ENCODE measurements around the gene PKNOX2.

PKNOX2 gene

DNA sequence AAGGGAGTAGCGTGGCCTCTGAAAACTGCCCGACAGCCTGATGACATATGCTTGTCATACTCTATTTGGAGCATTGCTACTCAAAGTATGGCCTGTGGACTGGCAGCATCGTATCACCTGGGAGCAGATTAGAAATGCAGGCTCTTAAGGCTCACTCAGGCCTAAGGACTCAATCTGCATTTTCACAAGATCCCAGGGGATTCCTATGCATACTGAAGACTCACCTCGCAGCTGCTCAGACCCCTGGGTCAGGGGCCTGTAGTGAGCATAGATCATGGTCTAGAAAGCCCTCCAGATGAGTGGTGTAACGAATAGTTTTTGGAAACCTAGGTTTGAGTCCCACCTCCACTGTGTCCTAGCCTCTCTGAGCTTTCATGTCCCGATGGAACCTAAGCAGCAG, 205.3 kb downstream of the PKNOX2 start:
- no peak for DNase-seq

DNA sequence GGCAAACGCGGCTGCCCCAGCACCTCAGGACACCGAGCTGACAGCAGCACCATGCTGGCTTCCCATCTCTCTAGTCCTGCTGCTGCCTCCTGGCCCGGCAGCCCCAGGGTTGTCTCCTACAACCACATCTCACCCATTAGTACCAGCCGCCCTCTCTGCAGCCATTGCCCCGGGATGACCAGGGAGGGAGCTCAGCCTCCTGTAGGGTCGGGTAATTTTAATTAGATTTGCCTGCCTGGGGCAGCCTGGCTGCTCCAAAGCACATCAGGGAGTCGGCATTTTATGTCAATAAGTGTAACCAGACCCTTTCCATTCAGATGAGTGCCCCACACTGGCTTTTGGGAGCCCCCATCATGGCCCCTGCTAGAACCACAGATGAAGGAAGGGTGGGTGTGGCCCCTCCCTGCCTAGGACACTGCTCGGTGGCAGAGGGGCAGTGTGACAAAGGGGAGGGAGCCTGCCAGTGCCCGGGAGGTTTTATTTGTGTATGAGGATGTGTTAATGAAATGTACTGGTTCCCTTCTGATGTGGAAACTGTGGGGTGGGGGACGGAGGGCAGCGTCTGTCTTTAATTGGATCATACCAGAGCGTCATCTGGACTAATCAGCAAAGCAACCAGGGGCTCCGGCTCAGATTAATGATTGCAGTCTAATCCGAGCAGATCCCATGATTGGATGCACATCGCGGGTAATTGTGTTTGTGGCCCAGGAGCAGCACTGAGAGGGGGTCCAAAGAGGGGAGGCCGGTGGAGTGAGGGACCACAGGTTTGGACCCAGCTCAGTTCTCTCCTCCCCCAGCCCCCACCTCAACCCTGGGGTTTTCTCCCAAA, 206.2 kb downstream of the PKNOX2 start:
- no peak for DNase-seq

DNA sequence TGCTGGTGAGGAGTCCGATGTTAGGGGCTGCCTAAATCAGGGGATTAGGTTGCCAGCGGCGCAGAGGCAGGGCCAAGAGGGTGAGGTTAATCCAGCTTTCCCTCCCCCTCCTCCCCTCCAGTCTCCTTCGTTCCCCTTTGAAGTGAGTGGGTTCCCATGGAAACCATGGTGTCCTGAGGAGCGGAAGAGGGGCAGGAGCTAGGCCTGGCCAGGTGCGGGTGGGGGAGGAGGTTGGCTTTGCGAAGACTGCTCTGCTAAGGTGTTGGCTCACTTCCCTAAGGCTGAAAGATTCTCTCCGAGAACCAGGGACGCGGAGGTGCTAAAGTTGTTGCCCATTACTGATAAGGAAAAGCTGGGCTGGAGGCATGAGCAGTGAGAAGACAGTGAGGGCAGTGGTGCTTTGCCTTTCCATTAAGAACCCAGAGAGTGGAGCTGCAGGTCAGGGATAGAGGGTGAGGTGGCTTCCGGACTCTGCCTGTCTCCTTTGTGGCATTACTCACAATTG, 206.9 kb downstream of the PKNOX2 start:
- no peak for DNase-seq

DNA sequence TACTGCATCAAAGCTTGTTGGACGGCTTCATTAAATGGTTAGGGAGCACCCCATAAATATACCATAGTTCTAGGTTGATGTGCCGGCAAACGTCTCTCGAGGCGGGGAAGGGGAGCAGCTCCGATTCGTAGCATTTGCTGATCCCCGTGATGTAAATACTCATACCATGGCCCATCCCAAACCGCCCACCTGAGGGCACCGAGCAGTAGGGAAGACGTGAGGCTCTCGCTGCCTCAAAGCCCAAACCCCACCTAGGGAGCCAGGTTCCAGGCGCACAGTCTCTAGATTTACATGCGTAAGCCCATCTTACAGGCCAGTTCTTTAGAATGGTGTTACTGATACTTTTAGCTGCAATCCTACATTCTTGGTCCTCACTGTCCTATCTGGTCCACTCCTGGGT, 207.5 kb downstream of the PKNOX2 start:
- DNase-seq: no peak

DNA sequence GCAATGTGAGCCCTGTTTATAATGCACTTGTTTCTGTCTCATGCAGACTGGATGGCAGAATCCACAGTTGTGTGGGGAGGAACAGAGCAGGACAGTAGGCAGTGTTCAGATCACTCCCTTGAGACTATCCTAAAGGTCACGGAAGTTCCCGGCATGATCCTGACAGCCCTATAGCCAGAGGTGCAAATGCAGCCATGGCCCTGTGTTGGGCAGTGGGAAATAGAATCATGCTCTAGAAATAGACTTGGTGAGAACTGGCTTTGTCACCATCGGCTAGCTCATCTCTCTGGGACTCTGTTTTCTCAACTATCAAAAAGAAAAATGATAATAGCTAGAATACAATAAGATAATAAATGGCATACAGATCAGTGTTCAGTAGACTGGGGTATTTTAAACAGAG, 208.4 kb downstream of the PKNOX2 start:
- DNase-seq: no peak

DNA sequence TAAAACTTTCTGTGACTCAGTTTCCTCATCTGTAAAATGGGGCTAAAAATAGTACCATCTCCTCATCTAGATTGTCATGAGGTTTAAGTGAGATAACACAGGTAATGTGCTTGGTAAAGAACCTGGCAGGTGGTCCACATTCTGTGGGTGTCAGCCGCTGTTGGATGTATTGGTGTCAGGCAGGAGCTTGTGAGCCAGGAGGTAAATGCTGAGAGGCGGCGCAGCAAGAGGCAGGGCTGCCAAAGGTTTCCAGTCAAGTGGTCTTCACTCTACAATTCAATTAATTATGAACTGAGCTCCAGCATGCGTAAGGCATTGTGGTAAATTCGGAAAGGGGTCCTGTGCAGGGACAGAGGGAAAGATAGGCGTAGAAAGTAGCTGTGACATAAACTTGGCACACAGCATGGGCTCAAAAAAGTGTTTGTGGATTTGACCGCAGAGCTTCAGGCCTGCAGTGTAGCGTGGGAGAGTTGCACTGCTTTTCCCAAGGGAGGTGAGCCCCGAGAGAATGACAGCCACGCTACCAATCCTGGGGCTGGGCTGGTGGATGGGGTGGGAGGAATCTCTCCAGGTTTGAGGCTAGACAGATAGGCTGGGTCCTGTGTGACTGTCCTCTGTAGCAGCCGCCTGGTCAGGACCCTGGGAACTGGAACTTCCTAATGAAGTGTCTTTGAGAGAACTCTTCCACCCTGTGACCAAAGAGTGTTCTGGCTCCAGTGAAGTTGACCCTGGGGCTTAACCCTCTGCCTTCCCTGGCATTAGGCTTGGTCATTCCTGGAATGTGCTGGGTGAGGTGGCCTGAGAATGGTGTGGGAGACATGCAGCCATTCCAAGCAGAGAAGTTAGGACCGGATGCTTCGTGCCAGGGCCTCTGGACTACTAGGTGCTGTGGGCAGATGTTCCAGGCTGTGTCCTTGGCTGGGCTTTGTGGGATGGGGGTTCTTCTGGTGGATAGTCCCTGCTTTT, 209.2 kb downstream of the PKNOX2 start:
- DNase-seq: no peak

DNA sequence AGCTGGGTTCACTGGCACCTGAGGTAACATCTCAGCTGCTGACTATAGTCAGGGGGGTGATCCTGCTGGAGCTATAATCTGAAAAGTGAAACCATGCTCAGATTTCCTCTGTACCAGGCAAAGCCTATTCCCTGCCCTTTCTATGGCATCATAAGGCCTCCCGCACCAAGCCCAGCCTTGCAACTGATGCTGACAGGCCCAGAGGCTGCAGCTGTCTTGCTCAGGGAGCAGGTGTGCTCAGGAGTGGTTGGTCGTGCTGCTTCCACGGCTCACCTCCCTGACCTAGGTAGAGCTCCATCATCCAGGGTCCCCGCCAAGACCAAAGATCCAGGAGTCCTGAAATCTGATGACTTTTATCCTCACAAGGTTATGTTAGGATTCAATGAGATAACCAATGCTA, 209.8 kb downstream of the PKNOX2 start:
- no peak for DNase-seq

DNA sequence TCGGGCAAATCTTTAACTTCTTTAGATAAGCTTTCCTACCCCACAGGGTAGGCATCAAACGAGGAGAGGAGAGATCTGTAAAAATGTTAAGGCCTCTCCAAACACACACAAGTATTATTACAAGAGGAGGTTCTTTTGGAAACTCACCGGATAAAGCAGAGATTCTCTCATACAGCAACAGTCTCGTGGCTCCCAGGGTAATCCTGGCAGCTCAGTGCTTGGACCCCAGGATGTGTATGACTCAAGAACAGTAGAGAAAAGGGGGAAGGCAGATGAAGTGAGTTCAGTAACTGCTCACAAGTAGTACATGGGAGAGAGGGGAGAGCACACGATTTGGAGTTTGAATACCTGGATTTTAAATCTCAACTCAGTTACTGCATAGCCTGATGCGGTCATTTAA, 210.6 kb downstream of the PKNOX2 start:
- DNase-seq: no peak

DNA sequence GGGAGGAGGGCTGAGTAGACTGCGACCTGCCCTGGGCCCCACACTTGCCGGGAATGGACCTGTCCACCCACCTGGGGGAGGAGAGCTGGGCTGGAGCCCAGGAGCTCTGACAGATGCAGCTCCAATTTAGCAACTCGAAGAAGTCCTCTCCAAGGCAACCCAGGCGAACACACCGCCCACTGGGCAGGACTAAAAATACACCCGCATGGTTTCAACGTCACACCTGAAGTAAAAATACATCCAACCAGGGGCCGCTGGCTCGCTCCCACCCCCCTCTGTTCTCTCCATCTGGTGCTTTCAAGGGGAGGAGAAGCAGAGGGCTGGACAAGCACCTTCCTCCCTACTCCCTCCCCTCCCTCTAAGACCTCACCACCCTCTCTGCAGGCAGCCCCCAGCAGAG, 211.6 kb downstream of the PKNOX2 start:
- no peak for DNase-seq

DNA sequence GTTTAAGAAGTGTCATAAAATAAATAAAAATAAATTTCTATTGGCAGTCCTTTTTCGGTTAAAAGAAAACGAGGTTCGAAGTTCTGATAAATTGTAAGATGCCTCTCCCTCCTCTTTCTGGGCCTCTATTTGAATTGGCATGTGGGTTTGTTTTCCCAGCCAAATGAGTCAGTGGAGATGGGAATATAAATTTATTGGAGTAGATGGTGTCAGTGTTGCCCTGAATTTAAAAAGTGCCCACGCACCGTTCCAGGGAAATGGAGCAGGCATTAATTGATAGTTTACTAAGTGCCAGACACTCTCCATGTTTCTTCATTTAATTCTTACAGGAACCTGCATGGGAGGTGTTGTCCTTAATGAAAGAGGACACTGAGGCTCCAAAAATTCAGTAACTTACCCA, 212.3 kb downstream of the PKNOX2 start:
- DNase-seq: no peak

DNA sequence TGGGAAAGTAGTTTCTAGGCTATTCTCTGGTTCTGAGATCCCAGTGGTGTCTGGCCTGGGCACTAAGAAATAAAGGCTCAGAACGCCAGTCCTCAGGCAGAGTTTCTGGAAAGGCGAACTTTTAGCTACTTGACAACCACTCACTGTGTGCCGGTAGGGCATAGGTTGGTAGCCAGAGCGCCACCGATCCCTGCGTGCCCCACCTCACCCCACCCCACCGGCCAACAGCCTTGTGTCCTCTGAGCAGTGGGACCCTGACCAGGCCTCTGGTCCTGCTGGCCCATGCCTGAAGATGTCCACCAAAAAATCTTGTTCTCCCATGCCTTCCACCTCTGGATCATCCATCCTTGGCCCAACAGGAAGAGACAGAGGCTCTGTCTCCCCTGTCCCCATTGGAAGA, 213.5 kb downstream of the PKNOX2 start:
- no peak for DNase-seq

DNA sequence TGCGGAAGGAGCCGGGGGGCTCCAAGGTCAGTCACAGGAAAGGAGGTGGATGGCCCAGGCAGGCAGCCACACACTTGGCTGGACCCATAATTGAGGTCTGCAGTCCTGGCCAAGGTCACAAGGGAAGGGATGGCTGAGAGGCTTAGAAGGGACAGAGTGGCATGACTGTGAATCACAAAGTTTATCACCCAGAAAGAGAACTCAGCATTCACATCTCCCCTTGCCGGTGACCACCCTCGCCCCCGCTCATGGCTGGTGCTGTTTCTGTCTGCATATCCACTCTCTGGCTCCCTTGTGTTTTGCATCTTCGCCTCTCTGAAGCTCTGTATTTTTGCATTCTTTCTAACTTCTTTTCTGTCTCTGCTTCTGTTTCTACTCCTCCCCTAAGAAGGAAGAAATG, 214.0 kb downstream of the PKNOX2 start:
- no peak for DNase-seq

DNA sequence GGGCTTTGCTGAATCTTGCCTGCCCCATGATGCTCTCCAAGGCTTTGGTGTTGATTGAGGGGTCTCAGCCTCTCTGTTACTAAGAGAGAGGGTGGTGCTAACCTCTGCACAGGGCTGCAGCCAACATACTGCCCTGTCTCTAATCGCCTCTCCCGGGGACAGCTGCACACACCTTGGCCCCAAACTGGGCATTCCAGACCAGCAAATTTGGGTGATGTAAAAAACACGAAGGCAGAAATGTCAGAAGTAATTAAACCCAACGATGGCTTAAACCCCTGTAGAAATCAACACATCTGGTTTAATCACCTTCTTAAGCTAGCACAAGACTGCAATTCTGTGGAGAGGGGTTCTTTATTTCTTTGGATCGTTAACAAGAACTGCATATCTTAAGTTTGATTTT, 215.0 kb downstream of the PKNOX2 start:
- DNase-seq: no peak

DNA sequence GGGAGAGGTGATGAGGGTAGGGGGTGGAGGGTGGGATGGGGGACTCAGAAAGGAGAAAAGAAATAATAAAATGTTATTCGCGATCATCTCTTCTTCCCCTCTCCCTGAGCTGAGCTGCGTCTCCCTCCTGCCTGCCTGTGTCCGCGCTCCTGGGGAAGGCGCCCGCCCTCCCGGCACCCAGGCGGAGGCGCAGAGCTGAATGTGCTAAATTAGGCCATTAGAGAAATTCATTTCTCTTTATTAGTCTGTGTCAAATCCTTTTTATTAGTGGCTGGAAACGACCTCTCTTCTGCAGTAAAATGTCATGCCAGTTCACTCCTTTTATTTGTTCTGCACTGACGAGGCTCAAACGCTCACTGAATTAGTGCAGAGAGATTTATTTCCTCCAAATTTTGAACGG, 215.4 kb downstream of the PKNOX2 start:
- no peak for DNase-seq

DNA sequence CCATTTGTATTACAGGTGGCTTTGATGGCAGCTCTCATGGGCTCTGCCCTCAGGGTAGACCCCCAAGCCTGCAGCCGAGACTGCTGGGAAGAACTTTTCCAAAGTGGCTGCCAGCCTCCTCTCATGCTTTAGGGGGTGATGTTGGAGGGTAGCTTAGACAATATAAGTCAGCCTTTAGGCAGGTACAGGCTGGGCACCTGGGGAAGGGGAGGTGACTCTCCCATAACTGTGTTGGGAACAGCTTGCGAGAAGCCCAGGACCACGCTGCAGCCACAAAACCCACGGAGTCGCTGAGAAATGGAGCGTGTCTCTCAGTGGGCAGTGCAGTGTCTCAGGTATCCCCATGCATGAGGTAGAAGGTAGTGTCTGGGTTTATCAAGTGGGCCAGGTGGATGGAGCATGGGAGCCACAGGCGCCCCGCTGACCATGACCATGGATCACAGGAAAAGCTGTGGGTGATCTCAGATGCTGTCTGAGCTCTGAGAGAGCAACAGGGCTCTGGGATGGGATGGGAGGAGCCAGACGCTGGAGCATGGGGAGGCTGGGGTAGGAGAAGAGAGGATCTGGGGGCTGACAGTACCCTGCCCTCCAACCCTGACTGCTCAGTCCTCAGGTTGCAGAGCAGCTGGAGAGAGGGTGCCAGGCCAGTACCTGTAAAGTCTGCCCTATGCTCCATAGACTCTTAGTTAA, 216.3 kb downstream of the PKNOX2 start:
- DNase-seq: no peak

DNA sequence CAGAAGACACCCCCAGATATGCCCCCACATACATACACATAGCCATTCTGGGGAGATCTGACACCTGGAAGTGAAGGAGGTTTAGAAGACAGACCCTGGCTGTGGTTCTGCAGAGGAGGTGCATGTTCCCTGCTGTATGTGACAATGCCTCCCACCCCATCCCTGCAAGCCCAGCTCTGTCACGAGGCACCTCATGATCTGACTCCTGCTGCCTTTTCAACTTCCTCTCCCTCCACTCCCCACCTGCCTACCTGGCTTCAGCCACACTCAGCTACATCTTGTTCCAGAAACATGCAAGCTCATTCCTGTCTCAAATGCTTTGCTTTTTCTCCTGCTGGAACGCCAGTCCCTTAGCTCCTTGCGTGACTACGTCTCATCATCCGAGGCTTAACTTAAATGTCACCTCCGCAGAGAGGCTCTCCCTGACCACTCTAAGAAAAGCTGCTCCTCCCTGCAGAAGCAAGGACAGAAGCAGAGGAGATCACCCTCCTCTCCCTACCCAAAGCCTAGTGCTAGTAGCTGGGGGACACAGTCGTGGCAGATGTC, 217.0 kb downstream of the PKNOX2 start:
- DNase-seq: no peak

DNA sequence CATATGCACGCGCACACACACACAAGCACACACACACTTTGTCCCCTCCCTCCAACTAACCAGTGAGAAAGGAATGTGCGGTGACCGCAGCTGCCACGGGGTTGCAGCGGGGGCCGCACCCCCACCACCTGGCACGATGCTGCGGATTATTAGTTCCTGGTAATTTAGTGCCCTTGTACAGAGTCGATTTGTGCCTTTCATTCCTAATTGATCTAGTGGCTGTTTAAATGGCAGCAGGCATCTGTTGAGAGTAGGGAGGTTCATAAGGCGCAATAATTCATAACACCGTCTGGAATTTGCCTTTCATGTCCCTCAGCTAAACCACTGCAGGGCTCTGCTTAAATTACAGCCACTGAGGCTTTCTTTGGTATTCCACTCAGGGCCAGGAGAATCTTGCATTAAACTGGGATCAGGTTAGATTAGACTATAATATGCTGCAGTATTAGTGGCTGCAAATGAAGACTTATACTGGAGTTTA, 217.8 kb downstream of the PKNOX2 start:
- DNase-seq: no peak

DNA sequence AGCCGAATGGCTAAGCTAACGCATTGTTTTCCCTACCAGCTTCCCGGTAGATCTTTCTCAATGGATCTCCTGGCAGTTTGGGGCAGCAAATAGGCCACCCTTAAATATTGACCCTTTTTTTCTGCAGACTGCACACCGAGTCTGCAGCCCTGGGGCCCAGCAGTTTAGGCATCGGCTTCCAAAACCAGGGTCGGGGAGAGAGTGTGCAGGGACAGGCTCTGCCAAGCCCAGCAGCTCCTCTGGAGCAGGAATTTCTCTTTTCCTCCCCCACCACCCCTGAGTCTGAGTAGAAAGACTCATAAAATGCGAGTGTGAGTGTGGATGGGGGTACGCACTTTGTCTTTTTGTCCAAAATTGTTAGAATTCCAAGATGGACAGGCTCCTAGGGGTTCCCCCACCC, 218.3 kb downstream of the PKNOX2 start:
- no peak for DNase-seq

DNA sequence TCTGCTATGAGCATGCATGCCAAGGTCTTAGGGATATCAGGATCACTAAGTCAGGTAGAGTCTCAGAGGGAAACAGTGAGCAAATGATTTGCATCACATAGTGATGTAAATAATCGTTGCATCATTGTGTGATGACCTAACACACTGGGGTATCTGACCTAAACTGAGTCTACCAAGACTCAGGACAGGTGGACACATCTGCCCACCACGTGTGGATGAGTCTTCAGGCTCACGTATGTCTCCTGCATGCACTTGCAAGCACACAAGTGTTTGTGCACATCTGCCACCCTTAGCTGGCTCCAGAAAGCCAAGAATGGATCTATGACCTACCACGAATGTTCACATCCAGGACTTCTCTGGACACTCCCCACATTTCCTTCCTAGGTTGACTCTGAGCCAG, 220.3 kb downstream of the PKNOX2 start:
- no peak for DNase-seq

DNA sequence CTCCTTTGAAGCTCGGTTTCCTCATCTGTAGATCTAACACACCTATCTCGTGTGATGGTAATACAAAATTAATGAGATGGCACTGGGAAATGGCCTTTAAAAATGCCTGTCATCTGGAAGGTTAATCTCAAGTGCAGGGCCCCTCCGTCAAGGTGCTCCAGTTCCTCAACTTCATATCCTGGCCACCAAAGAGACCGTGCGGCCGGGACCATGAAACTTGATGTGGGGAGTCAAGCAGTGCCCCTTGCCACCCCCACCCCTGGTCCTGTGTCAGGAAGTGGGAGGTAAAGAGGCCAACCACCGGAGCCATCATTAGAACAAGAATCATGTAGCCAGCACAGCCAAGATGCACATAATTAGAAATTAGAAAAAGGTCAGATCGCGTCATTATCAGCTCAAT, 223.3 kb downstream of the PKNOX2 start:
- no peak for DNase-seq

DNA sequence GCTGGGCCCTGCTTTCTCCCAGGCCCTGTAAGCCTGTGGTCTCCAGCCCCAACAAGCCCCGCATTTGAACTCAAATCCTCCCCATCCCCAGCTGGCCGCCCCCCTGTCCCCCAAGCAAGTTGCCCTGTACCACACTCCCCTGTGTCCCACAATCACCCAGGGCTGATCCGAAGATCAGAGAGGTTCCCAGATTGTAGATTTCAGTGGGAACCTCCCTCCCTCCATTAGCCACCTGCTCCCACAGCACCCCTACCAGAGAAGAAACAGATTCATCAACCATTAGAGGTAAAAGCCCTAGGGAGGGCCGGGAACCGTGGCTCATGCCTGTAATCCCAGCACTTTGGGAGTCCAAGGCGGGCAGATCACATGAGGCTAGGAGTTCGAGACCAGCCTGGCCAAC, 224.1 kb downstream of the PKNOX2 start:
- no peak for DNase-seq

DNA sequence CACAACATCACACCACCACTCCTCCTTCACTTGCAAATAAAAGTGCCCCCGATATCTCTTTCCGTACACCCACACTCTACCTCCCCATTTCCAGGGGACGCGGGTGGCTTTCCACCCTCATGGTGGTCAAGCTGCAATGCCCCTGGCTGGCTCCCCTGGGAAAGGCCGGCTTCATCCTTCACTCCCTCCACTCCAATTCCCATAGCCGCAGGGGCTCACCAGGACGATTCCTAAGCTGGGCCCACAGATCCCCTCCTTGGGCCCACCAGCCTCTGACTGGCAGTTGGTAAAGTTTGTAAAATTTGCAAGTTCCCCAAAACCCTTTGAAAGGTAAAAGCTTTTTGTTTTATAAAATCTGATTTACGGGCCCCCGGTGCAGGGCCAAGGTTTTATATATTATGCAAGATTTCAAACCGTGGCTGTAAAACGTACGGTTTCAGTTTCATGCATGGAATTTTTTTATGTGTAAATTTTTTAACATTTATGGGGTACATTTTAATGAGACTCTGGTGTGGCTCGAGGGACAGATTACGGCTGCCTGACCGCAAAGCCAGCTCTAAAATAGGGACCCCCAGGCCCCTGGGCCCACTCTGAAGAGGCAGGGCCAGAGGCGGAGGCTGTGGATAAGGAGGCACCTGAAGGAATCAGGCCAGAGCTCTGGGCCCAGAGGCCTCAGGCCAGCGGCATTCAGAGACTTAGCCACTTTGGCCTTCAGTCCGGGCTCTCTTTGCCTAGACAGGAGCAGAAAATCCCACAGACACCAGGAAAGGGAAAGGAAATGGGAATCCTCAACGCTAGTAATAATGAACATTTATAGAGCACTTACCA, 225.0 kb downstream of the PKNOX2 start:
- DNase-seq: no peak
